HG03196 (cell line): ENCODE data around the gene NUP153.

Experiments used
- ATAC-seq: cut with Tn5 transposase; IDR thresholded peaks from one replicate; pipeline ENCODE4 v1.9.1; 2021; ENCODE audit not compliant: unreplicated experiment

NUP153 gene

DNA sequence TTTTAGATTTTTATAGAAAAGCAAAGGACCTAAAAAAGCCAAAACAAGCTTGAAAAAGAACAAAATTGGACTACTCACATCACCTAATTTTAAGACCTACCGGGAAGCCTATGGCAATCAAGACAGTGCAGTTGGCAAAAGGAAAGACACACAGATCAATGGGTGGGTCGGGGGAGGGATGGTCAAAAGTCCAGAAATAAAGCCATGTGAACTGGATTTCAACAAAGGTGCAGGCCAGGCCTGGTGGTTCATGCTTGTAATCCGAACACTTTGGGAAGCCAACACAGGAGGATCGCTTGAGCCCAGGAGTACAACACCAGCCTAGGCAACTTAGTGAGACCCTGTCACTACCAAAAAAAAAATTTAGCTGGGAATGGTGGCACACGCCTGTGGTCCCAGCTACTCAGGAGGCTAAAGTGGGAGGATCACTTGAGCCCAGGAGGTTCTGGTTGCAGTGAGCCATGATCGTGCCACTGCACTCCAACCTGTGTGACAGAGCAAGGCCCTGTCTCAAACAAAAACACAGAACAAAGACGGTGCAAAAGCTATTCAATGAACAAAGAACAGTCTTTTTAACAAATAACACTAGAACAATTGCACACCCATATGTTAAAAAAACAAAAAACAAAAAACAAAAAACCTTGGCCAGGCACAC lies 34.5 kb downstream of the NUP153 start:
- ATAC-seq: no peak

- no peak for ATAC-seq
Observed at GRCh38 chr6:17666646-17667045, 40.1 kb downstream of the NUP153 start.

DNA sequence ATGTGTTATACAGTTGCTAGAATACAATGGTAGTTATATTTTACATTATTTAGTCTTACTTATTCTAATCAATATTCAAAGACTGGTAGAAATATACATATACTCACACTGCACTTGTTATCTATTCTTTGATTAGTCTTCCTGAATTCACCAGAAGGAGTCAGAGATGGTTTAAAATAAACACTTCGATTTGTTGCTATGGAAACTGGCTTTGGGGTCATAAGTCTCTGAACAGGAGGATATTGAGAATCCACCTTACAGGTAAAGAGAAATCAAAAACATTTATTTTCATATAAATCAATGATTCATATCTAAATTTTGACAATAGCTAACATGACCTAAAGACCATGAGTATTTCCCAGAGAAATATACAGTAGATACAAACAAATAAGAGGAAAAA lies 41.6 kb downstream of the NUP153 start:
- ATAC-seq: no peak

DNA sequence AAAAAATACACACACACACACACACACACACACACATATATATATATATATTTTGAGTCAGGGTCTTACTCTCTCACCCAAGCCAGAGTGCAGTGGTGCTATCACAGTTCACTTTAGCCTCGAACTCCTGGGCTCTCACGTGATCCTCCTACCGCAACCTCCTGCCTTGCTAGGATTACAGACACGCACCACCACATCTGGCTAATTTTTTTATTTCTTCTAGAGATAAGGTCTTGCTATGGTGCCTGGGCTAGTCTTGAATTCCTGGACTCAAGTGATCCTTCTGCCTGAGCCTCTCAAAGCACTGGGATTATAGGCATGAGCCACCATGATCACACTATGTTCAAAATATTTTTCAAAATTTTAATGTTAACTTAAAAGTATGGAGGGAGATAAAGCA lies 43.5 kb downstream of the NUP153 start:
- no peak for ATAC-seq

- ATAC-seq: no peak
Observed at GRCh38 chr6:17662585-17662984, 44.1 kb downstream of the NUP153 start.

- no peak for ATAC-seq
Observed at GRCh38 chr6:17656644-17657043, 50.1 kb downstream of the NUP153 start.

DNA sequence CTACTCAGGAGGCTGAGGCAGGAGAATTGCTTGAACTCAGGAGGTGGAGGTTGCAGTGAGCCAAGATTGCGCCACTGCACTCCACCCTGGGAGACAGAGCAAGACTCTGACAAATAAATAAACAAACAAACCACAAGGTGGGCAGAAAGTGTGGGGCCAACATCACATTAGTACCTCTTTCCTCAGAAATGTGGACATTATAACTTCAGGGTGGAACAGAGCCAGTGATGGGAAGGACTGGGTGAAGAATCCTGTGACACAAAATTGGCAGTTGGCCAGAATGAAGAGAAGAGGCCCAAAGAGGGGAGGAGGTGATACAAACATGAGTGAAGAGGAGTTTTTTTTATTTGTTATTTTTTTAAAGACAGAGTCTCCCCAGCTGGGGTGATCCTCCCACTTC lies 50.6 kb downstream of the NUP153 start:
- no peak for ATAC-seq

DNA sequence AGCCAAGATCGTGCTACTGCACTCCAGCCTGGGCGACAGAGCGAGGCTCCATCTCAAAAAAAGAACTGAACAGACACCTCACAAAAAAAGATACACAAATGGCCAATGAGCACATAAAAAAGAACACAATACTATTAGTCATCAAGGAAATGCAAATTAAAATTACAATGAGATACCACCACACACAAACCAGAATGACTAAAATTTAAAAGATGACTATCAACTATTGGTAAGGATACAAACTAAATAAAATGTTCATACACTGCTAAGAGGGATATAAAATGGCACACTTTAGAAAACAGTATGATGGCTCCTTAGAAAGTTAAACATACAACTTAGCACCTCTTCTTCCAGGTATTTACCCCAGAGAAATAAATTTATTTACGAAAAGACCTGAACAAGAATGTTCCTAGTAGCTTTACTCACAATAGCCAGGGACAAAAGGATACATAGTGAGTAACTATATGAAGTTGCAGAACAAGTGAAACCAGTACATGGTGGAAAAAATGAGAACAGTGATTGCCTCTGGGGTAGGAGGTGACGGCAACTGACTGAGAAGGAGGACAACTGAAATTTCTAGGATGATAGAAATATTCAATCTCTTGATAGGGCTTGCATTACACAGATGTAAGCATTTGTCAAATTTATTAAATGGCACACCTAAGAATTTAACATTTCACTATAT lies 53.4 kb downstream of the NUP153 start:
- ATAC-seq: no peak

DNA sequence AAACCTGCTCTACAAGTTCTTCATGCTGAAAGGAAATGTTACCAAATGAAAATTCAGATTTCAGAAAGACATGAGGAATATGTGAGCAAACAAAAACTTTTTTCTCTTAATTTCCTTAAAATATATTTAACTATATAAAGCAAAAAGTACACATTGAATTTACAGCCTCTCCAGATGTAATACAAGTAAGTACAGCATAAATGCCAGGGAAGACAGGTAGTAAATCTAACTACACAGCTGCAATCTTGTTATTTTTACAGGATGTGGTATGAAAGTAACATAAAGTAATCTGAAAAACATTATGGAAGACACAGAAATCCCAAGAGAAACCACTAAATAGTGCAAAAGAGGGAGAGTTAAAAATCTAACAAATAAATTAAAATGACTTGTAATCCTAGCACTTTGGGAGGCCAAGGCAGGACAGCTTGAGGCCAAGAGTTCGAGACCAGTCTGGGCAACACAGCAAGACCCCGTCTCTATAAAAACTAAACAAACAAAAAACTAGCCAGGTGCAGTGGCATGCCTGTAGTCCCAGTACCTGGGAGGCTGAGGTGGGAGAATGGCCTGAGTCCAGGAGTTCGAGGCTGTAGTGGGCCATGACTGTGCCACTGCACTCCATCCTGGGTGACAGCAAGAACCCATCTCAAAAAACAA lies 55.9 kb downstream of the NUP153 start:
- ATAC-seq: no peak

DNA sequence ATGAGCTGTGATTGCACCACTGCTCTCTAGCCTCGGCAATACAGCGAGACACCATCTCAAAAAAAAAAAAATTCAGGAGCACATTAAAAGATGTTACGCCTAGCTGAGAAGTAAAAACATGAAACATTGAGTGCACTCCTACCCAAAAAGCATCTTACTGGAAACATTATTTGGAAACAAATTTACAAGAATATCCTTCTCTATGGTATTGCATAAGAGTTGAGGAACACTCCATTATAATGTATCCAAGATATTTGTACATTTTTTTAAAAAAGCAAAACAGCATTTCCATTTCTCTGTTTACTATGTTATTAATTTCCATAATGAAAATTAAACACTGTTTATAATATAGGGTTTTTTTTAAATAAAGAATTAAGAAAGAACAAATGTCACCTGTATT lies 58.0 kb downstream of the NUP153 start:
- no peak for ATAC-seq

DNA sequence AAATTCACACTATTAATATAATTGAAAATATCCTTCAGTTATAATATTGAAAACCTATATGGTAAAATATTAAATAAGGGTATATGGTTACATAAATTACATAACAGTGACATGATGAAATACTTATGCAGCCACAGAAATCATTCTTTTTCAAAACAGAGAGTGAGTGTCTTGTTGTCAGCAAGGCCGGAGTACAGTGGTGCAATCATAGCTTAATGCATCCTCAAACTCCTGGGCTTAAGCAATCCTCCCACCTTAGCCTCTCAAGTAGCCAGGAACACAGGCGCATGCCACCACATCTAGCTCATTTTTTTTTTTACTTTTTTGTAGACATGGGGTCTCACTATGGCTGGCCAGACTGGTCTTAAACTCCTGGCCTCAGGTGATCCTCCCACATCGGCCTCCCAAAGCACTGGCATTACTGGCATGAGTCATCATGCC lies 66.2 kb downstream of the NUP153 start:
- no peak for ATAC-seq

GRCh38 chr6:17638212-17638715 lies 68.5 kb downstream of the NUP153 start:
- ATAC-seq: no peak

GRCh38 chr6:17635568-17635967 lies 71.2 kb downstream of the NUP153 start:
- ATAC-seq: no peak

DNA sequence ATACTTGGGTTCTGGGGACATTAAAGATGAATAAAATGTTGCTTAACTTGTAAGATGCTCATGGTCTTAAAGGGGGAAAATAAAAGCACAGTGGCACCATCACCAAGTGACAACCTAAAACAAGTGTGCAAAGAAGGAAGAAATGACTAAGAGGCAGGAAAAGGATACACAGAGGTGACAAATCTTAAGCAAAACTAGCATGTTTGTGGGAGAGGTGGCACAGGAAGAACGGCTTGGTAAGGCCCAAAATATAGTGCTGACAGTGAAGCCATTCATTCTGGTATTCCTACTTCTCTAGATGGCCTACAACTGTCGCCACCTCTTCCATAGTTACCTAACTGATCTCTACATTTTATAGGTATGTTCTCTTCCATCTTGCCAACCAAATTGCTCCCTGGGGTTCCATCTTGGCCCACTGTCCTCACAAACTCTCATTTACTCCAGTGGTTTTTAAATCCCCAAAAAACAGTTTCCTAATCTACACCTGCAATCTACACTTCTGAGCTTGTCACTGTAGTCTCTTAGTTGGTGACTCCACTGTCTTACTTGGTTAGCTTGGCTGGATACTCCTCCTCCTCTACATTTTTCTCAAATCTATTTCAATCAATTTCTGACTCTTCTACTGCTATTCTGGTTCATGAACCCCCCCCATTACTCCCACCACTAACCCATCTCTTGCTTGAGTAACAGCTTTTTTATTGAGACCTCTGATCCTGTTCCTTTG lies 73.1 kb downstream of the NUP153 start:
- ATAC-seq: no peak

DNA sequence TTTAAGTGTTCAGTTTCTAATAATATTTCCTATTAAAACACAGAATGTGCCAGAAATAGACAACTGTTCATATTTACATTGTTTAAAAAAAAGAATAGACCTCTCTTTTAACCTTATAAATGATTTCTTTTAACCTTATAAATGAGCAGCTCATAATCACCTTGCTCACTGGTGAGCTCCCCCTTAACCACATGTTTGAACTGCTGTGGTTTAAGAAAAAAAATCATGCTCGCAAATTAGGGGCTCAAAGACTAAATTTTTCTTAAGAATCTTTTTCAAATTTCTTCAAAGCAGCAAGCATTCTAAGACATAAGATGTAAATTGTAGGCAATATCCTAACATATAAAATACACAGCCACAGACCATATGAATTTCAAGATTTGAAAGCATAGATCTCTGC lies 73.8 kb downstream of the NUP153 start:
- ATAC-seq: no peak

GRCh38 chr6:17630511-17631073 lies 76.1 kb downstream of the NUP153 start:
- ATAC-seq: no peak

DNA sequence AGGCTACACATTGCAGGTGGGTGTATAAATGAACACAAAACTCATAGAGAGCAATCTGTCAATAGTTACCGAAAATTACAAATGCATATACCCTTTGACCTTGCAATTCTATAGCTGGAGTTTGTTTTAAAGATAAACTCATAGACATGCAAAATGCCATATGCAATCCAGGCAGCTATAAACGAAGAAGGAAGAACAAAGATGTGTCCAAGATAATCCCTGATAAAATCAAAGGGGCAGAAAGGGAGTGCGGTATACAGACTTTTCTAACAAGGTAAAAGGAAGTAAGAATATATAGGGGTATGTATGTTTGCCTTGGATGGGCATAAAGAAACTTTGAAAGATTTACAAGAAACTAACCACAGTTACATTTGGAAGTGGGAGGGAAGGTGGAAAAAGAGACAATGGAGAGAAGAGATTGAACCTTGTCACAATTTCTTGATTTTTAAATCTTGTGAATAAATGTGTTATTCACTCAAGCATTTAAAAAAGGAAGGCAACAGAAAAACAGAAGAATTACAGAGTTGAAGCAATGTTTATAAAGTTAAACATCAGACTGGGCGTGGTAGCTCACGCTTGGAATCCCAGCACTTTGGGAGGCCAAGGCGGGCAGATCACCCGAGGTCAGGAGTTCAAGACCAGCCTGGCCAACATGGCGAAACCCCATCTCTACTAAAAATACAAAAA lies 76.8 kb downstream of the NUP153 start:
- ATAC-seq: no peak

DNA sequence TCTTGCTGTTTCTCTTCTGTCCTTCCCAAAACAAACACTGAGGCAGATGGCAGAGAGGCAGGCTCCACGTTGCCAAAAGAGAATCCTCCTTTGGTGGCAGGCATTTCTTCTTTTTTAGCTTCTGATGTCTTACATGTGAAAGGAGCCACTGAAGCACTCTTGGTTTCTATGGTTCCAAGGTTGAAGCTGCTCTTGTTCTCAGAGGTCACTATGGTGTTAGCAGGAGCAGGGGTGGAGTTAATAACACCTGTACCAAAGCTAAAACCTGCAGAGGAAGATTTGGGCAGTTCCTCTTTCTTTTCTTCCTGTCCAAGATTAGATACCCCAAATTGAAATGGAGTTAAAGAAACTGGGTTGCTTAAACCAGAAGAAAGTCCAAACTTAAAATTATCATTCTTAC lies 77.9 kb downstream of the NUP153 start:
- no peak for ATAC-seq

DNA sequence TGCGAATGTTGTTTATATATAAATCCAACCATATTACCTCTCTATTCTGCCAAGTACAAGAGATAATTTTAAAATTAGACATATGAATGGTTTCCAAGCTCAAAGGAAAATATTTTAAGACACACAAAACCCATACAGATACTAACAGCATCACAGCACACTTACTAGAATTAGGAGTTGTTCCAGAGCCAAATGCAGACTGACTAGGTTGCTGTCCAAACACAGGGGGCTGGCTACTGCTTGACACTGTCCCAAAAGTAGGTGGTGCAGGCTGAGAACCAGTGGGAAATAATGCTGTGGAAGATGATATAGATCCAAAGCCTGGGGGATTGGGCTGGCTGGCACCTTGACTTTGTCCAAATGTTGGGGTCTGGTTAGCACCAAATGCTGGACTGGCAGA lies 82.3 kb downstream of the NUP153 start:
- ATAC-seq: no peak

GRCh38 chr6:17622144-17622543 lies 84.6 kb downstream of the NUP153 start:
- no peak for ATAC-seq

- ATAC-seq: peak; percentile 55
Observed at GRCh38 chr6:17621003-17621402, 85.7 kb downstream of the NUP153 start.
